MM.1S (cell line): Measurements from ENCODE around the gene PRB2.

ENCODE experiments used
- CTCF ChIP-seq: fragments of 300-600 bp; sonication (generic); IDR thresholded peaks from 2 replicates; pipeline ENCODE4 v1.5.1; 2016; ENCODE audit warnings: antibody characterized with exemption, low read length, mixed read lengths
- EZH2 ChIP-seq: fragments of 300-600 bp; sonication (generic); optimal IDR thresholded peaks from 2 replicates; pipeline ENCODE3; 2017; ENCODE audit warnings: low read depth, mild to moderate bottlenecking, antibody characterized with exemption, low read length, mixed read lengths
- EZH2phosphoT487 ChIP-seq: fragments of 300-600 bp; sonication (generic); IDR thresholded peaks from 2 replicates; pipeline ENCODE4 v1.6.1; 2018; ENCODE audit warnings: antibody characterized with exemption, low read length

GRCh38 chr12:11433664-11434063 is 38.3 kb upstream of the PRB2 start:
- no peak for TF ChIP-seq CTCF
- TF ChIP-seq EZH2: no peak
- TF ChIP-seq EZH2phosphoT487: no peak
